Body of pancreas (tissue), 4 donors: Measurements from ENCODE around the gene AP3D1. TPM values are rescaled to one million over a fixed set of nuclear protein-coding genes. Genes with fewer than 3 reads are reported as not detected.

ENCODE experiments used
- ATAC-seq: fragments of 150-250 bp; one replicate; pipeline ENCODE4 v1.9.1; 2016
- DNase-seq, 4 donors: peaks; one replicate each; pipeline ENCODE4 v3.0.0-alpha.2; 2019
- H3K27ac ChIP-seq, 4 donors: fragments of 200-600 bp; sonication (generic); 1 replicate in 3 of 4; 2 replicates in 1 of 4; pipeline versions ENCODE4 v1.5.1 to v1.6.1; 2016 to 2019; ENCODE audit warnings: mild to moderate bottlenecking in 1 of 4, mixed read lengths in 1 of 4, moderate library complexity in 1 of 4
- H3K27me3 ChIP-seq, 2 donors: fragments of 200-600 bp; sonication (generic); one replicate each; pipeline ENCODE4 v1.6.0; 2016; ENCODE audit warnings: mild to moderate bottlenecking in 1 of 2
- H3K36me3 ChIP-seq, 2 donors: fragments of 200-600 bp; sonication (generic); replicated peaks in 1 of 2; 2 replicates each; pipeline ENCODE4 v1.5.1; 2016; ENCODE audit warnings: low read depth in 2 of 2; ENCODE audit not compliant: insufficient read depth in 1 of 2
- H3K4me1 ChIP-seq: fragments of 200-600 bp; sonication (generic); one replicate; pipeline ENCODE4 v1.6.0; 2016
- H3K4me3 ChIP-seq, 2 donors: fragments of 200-600 bp; sonication (generic); 1 replicate in 1 of 2; 2 replicates in 1 of 2; pipeline ENCODE4 v1.5.1; 2016 to 2019
- H3K9me3 ChIP-seq, 3 donors: fragments of 200-600 bp; sonication (generic); 1 replicate in 2 of 3; 2 replicates in 1 of 3; pipeline ENCODE4 v1.5.1; 2016
- POLR2A ChIP-seq, 3 donors: fragments of 450-650 bp; IDR thresholded peaks; one replicate each; pipeline ENCODE4 v1.6.1; 2016; ENCODE audit warnings: antibody characterized with exemption in 3 of 3, mild to moderate bottlenecking in 2 of 3
- WGBS, 2 donors: methylation state at CpG; one replicate each; pipeline ENCODE4 v1.1.5; 2017; 5-methylcytosine and 5-hydroxymethylcytosine counted together
- intact Hi-C: fragments of 100-400 bp; cut with DNase I; formaldehyde crosslinking; loops from one replicate; pipeline ENCODE4 v1.15.1; 2023
- total RNA-seq, 2 donors: library from RNA; depleted of rRNA; stranded (reverse); fragments of >200 nt; gene quantifications; one replicate each; pipeline ENCODE4 v1.1.0, GENCODE V29; 2016
- TF ChIP-seq, protein P1 (sequence below), 7 experiments: fragments of 450-650 bp in 4 of 7; fragments of 200-600 bp in 3 of 7; sonication (generic) in 3 of 7; IDR thresholded peaks; one replicate each; pipeline ENCODE4 v1.5.1; 2016 to 2019; ENCODE audit warnings: antibody characterized with exemption in 7 of 7

AP3D1 gene
- total RNA-seq, 2 donors from 2014 or later: 77.0 to 124 TPM

- Histone ChIP-seq H3K4me3 (no peak overlapping the region), H3K27ac (no peak overlapping the region), H3K36me3 (peaks cover 3 to 19% of the 10 kb centered on the region in 2 donors), H3K27me3 (no peaks in the 10 kb centered on the region), H3K4me1 (no peaks in the 10 kb centered on the region), H3K9me3 (no peaks in the 10 kb centered on the region)
- 88 to 92% methylated on average over 15 to 31 of the region's 32 CpGs for WGBS, 2 donors
- no peak for TF ChIP-seq POLR2A (IDR thresholded peaks at IDR 0.05)
- TF ChIP-seq, protein P1, sequence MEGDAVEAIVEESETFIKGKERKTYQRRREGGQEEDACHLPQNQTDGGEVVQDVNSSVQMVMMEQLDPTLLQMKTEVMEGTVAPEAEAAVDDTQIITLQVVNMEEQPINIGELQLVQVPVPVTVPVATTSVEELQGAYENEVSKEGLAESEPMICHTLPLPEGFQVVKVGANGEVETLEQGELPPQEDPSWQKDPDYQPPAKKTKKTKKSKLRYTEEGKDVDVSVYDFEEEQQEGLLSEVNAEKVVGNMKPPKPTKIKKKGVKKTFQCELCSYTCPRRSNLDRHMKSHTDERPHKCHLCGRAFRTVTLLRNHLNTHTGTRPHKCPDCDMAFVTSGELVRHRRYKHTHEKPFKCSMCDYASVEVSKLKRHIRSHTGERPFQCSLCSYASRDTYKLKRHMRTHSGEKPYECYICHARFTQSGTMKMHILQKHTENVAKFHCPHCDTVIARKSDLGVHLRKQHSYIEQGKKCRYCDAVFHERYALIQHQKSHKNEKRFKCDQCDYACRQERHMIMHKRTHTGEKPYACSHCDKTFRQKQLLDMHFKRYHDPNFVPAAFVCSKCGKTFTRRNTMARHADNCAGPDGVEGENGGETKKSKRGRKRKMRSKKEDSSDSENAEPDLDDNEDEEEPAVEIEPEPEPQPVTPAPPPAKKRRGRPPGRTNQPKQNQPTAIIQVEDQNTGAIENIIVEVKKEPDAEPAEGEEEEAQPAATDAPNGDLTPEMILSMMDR (IDR thresholded peaks at IDR 0.05): no peak
- no peak for ATAC-seq
- DNase-seq: no peak
- intact Hi-C loops: no loop called here
Measured at GRCh38 chr19:2079076-2079864, 72.1 kb downstream of the AP3D1 start.

DNA sequence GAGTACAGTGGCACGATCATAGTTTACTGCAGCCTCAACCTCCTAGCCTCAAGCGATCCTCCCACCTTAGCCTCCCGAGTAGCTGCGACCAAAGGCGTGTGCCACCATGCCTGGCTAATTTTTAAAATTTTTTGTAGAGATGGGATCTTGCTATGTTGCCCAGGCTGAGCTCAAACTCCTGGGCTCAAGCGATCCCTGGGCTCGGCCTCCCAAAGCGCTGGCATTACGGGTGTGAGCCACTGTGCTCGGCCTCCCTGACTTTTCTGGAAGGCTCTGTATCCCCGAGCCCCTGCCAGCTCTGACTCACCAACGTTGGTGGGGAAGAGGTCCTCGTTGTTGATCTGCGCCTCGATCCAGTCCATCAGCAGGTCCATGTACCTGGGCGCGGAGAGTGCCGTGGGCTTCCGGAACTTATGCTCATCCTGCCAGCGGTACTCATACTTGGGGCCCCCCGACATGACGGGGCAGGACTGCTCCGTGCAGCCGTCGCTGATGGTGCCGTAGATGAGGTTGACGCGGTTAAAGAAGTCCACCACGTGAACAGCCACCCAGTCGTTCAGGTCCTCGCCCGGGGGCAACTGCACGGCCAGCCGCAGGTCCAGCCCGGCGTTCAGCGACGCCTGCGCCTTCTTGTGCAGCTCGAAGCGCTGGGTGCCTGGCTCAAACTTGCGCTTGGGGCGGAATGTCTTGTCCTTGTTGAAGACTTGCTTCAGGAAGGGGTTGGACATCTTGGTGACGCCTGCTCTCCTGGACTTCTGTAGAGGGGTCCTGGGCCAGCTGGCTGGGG is 73.3 kb downstream of the AP3D1 start:
- intact Hi-C loops: no loop called here
- DNase-seq: no peak
- no peak for ATAC-seq
- TF ChIP-seq, protein P1 (IDR thresholded peaks at IDR 0.05): no peak
- no peak for TF ChIP-seq POLR2A (IDR thresholded peaks at IDR 0.05)
- no peaks in the 10 kb centered on the region for H3K9me3 ChIP-seq
- WGBS, 2 donors: 94 to 100% methylated on average over 2 to 37 of the region's 44 CpGs
- no peak overlapping the region for H3K4me3 ChIP-seq
- H3K36me3 ChIP-seq: peaks cover 3 to 19% of the 10 kb centered on the region in 2 donors
- H3K4me1 ChIP-seq: no peaks in the 10 kb centered on the region
- no peak overlapping the region for H3K27ac ChIP-seq
- no peaks in the 10 kb centered on the region for H3K27me3 ChIP-seq

DNA sequence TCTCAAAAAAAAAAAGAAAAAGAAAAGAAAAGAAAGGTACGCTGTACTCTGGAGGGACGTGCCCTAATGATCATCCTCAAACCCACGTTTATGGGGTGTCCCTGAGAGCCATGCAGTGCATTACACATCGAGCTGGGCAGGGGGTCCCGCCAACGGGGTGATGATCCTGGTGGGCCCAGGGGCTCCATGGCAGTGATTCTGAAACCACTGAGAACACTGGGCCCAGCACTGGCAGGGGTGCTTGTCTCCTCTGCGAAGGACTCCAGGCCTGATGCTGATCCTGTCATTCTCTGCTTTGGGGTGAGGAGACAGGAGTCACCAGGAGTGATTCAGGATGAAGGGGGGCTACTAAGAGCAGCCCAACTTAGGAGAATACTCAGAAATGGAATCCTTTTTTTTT is 74.0 kb downstream of the AP3D1 start:
- H3K4me1 ChIP-seq: no peaks in the 10 kb centered on the region
- H3K9me3 ChIP-seq: no peaks in the 10 kb centered on the region
- TF ChIP-seq, protein P1 (IDR thresholded peaks at IDR 0.05): no peak
- TF ChIP-seq POLR2A (IDR thresholded peaks at IDR 0.05): no peak
- peaks cover 8 to 22% of the 10 kb centered on the region in 2 donors for H3K36me3 ChIP-seq
- no peak for DNase-seq
- ATAC-seq: no peak
- no peak overlapping the region for H3K27ac ChIP-seq
- intact Hi-C loops: no loop called here
- H3K4me3 ChIP-seq: no peak overlapping the region
- H3K27me3 ChIP-seq: no peaks in the 10 kb centered on the region
- 85 to 94% methylated on average over 7 of the region's 7 CpGs for WGBS, 2 donors

DNA sequence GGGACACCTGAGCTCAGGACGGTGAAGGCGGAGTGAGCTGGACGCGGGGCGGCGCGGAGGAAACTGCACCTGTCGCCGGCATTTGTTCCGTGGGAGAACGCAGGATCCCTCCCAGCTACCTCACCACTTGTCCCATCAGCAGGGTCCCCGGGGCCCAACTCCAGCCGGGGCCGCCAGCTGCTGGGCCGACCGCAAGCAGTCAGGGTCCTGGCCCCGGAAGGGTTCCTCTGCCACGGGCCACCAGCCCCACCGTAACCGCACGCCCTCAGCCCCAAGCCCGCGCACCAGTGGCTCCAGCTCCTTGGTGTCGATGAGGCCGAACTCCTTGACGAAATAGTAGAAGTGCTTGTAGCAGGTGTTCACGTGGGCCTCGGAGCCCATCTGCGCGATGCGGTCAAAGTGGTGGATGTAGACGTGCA is 74.8 kb downstream of the AP3D1 start:
- no peaks in the 10 kb centered on the region for H3K4me1 ChIP-seq
- 90 to 98% methylated on average over 11 to 27 of the region's 32 CpGs for WGBS, 2 donors
- no peaks in the 10 kb centered on the region for H3K9me3 ChIP-seq
- peaks cover 9 to 24% of the 10 kb centered on the region in 2 donors for H3K36me3 ChIP-seq
- intact Hi-C loops: no loop called here
- DNase-seq (no peak), ATAC-seq (no peak)
- no peak overlapping the region for H3K27ac ChIP-seq
- no peak overlapping the region for H3K4me3 ChIP-seq
- no peaks in the 10 kb centered on the region for H3K27me3 ChIP-seq
- TF ChIP-seq, protein P1 (IDR thresholded peaks at IDR 0.05): no peak
- no peak for TF ChIP-seq POLR2A (IDR thresholded peaks at IDR 0.05)
